ENCODE results near the gene C5AR1. TPM values are rescaled to one million over a fixed set of nuclear protein-coding genes. Genes with fewer than 3 reads are reported as not detected.
"Not testable (repeated sequence)": the region's sequence is repeated elsewhere in the genome, so short reads cannot be mapped to it uniquely, and the experiment has no call there.

The C5AR1 gene
- total RNA-seq, result 3.9 TPM
- long read RNA-seq, partial matches to known transcripts, result 0 of 4 reads
- long read RNA-seq, other reads (novel, unspliced or antisense), result 2 of 4 reads

GRCh38 chr19:47309608-47310007, at the start of gene C5AR1:
C5AR1 (plus strand) TSS chr19:47309861; CDS start chr19:47309896, 35 bp downstream.
- DNase-seq, result peak; percentile 41
- no peaks in the 10 kb centered on the region for H3K9me3 ChIP-seq (replicated peaks)
- TF ChIP-seq, protein P1, sequence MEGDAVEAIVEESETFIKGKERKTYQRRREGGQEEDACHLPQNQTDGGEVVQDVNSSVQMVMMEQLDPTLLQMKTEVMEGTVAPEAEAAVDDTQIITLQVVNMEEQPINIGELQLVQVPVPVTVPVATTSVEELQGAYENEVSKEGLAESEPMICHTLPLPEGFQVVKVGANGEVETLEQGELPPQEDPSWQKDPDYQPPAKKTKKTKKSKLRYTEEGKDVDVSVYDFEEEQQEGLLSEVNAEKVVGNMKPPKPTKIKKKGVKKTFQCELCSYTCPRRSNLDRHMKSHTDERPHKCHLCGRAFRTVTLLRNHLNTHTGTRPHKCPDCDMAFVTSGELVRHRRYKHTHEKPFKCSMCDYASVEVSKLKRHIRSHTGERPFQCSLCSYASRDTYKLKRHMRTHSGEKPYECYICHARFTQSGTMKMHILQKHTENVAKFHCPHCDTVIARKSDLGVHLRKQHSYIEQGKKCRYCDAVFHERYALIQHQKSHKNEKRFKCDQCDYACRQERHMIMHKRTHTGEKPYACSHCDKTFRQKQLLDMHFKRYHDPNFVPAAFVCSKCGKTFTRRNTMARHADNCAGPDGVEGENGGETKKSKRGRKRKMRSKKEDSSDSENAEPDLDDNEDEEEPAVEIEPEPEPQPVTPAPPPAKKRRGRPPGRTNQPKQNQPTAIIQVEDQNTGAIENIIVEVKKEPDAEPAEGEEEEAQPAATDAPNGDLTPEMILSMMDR (IDR thresholded peaks at IDR 0.05; ENCODE audit: borderline replicate concordance), result no peak
- no peaks in the 10 kb centered on the region for H3K36me3 ChIP-seq
- peak within 1 kb of the TSS; percentile 35 for H3K4me3 ChIP-seq
- intact Hi-C loops (cut with micrococcal nuclease), result no loop called here
- peaks cover 8% of the 10 kb centered on the region for H3K4me1 ChIP-seq
- H3K27me3 ChIP-seq (ENCODE audit: low read depth), result peaks cover 48% of the 10 kb centered on the region
- no peak within 1 kb of the TSS for H3K27ac ChIP-seq (replicated peaks)

- DNase-seq, result no peak
- intact Hi-C loops (cut with micrococcal nuclease), result no loop called here
- TF ChIP-seq, protein P1 (IDR thresholded peaks at IDR 0.05; ENCODE audit: borderline replicate concordance), result no peak
- H3K4me1 ChIP-seq, result peaks cover 34% of the 10 kb centered on the region
- H3K27ac ChIP-seq (replicated peaks), result no peak overlapping the region
- no peaks in the 10 kb centered on the region for H3K27me3 ChIP-seq (ENCODE audit: low read depth)
- H3K9me3 ChIP-seq (replicated peaks), result no peaks in the 10 kb centered on the region
- no peak overlapping the region for H3K4me3 ChIP-seq
- peaks cover 71% of the 10 kb centered on the region for H3K36me3 ChIP-seq
Measured at GRCh38 chr19:47260476-47260875, 49.2 kb upstream of the C5AR1 start.

GRCh38 chr19:47261946-47262793, 47.5 kb upstream of the C5AR1 start:
- H3K27ac ChIP-seq (replicated peaks); H3K9me3 ChIP-seq (replicated peaks); DNase-seq; H3K4me3 ChIP-seq; H3K27me3 ChIP-seq (ENCODE audit: low read depth); intact Hi-C loops (cut with micrococcal nuclease): not testable (repeated sequence)
- Histone ChIP-seq H3K36me3 (peaks cover 87% of the 10 kb centered on the region), H3K4me1 (peaks cover 26% of the 10 kb centered on the region)

GRCh38 chr19:47264629-47265028, 45.0 kb upstream of the C5AR1 start:
- no peak for DNase-seq
- Histone ChIP-seq H3K4me1 (peaks cover 5% of the 10 kb centered on the region), H3K27ac (replicated peaks) (no peak overlapping the region), H3K27me3 (ENCODE audit: low read depth) (no peaks in the 10 kb centered on the region), H3K4me3 (no peak overlapping the region), H3K9me3 (replicated peaks) (no peaks in the 10 kb centered on the region), H3K36me3 (peaks cover 98% of the 10 kb centered on the region)
- intact Hi-C loops (cut with micrococcal nuclease), result no loop called here
- TF ChIP-seq, protein P1 (IDR thresholded peaks at IDR 0.05; ENCODE audit: borderline replicate concordance), result no peak

- no peak for DNase-seq
- no peak overlapping the region for H3K27ac ChIP-seq (replicated peaks)
Measured at GRCh38 chr19:47266401-47266941, 43.2 kb upstream of the C5AR1 start.

More at GRCh38 chr19:47266401-47266941, 43.2 kb upstream of the C5AR1 start:
- Histone ChIP-seq H3K4me3 (no peak overlapping the region), H3K27me3 (ENCODE audit: low read depth) (no peaks in the 10 kb centered on the region), H3K36me3 (peaks cover 98% of the 10 kb centered on the region), H3K9me3 (replicated peaks) (no peaks in the 10 kb centered on the region), H3K4me1 (no peaks in the 10 kb centered on the region)
- TF ChIP-seq, protein P1 (IDR thresholded peaks at IDR 0.05; ENCODE audit: borderline replicate concordance), result no peak
- intact Hi-C loops (cut with micrococcal nuclease), result no loop called here

Measured in left ventricle myocardium inferior (tissue), 1 donor.